GM19455 (cell line): ENCODE measurements around the gene RECK.
A peak's percentile ranks its signal among the peaks of the same experiment; 100 is the strongest.

Source experiments
- ATAC-seq: cut with Tn5 transposase; IDR thresholded peaks from one replicate; pipeline ENCODE4 v1.9.1; 2021; ENCODE audit not compliant: unreplicated experiment

The RECK gene

GRCh38 chr9:36136894-36137391 is 100.2 kb downstream of the RECK start:
- peak; percentile 30 for ATAC-seq

GRCh38 chr9:36137392-36138004 is 100.8 kb downstream of the RECK start:
- no peak for ATAC-seq

- no peak for ATAC-seq
These were observed 101.8 kb downstream of the RECK start for GRCh38 chr9:36138496-36138895.

- ATAC-seq: no peak
These were observed 102.2 kb downstream of the RECK start for GRCh38 chr9:36138901-36139300.

- ATAC-seq: no peak
These were observed 103.7 kb downstream of the RECK start for GRCh38 chr9:36140086-36141084.

GRCh38 chr9:36141288-36141687 is 104.6 kb downstream of the RECK start:
- ATAC-seq: no peak

- ATAC-seq: no peak
These were observed 105.0 kb downstream of the RECK start for GRCh38 chr9:36141761-36142160.

- ATAC-seq: no peak
These were observed 106.0 kb downstream of the RECK start for GRCh38 chr9:36142510-36143244.

GRCh38 chr9:36143245-36143641 is 106.5 kb downstream of the RECK start:
- ATAC-seq: no peak

- ATAC-seq: no peak
These were observed 107.9 kb downstream of the RECK start for GRCh38 chr9:36144309-36145232.

GRCh38 chr9:36145970-36146369 is 109.3 kb downstream of the RECK start:
- no peak for ATAC-seq

GRCh38 chr9:36146651-36147050 is 109.9 kb downstream of the RECK start:
- ATAC-seq: no peak

GRCh38 chr9:36147441-36148175 is 110.9 kb downstream of the RECK start:
- ATAC-seq: no peak

- ATAC-seq: no peak
These were observed 111.8 kb downstream of the RECK start for GRCh38 chr9:36148311-36149051.

- no peak for ATAC-seq
These were observed 112.5 kb downstream of the RECK start for GRCh38 chr9:36149197-36149596.

GRCh38 chr9:36150574-36151315 is 114.0 kb downstream of the RECK start:
- no peak for ATAC-seq

- peak; percentile 68 for ATAC-seq
These were observed 114.8 kb downstream of the RECK start for GRCh38 chr9:36151316-36152210.
